CD4-positive, alpha-beta T cell treated with Interleukin-17A for 4 hours (primary cell): Measurements from ENCODE around the gene MCM3AP.

Source experiments
- DNase-seq: peaks from one replicate; pipeline ENCODE4 v3.0.0-alpha.2; 2020; ENCODE audit warnings: mixed read lengths

The MCM3AP gene

DNA sequence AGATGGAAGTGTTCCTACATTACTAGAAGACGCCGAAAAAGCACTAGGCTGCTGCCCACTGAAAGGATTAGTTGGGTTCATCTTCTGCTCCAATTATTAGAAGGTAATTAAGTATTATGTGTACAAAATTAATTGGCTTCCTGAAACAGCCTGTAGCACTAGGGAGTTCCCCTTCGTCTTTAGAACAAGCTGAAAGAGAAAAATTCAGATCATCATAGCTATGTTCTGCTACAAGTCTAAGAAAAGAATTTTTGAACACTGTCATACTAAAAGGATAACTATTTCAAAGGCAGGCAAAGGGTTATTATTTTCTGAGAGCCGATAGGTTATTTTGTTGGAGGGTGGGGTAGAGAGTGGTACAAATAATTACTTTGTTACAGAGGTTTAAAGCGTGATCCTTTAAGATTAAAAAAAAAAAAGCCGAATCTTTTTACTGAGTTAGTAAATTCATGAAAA lies at the start of gene MCM3AP:
Gene MCM3AP, minus strand, starts transcription at position 406 of the 456 bp plus-strand sequence. Its CDS starts 325 bp downstream, at position 81.
- DNase-seq: no peak

GRCh38 chr21:46334351-46335140 lies 49.1 kb upstream of the MCM3AP start:
- DNase-seq: no peak

DNA sequence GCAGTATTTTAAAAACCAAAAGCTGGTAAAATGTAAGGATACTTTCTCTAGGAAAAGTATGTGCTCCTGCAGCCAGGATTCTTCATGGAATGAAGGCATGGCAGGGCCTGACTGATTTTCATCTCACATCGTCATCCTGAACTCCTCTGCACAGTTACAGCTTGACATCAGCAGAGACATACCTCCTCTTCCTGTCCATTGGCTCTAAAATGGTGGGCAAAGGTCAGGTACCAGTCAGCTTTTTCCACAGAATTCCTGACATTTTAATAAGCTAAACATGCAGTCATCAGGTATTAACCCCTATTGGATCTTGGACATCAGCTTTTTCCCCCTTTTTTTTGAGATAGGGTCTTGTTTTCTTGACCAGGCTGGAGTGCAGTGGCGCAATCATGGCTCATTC lies 44.4 kb upstream of the MCM3AP start:
- no peak for DNase-seq

- DNase-seq: no peak
Measured at GRCh38 chr21:46328151-46328550, 42.7 kb upstream of the MCM3AP start.

DNA sequence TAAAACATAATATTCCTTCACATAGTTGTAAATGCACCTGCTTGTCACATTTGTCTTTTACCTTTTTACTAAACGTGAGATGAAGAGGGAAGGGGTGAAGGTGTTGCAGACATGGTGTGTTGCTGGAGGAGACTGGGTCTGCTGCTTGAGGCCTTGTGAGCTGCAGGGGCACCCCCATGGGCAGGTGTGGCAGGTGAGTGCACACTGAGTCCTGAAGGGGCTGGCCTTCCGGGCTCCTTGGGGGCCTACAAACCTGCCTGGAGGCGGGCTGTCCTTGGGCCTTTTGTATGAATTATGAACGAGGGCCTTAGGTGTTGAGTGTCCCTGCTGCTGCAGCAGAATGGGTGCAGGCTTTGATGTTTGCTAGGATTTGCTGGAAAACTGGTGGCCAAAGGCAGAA lies 42.3 kb upstream of the MCM3AP start:
- DNase-seq: no peak

- no peak for DNase-seq
Measured at GRCh38 chr21:46326110-46326703, 40.8 kb upstream of the MCM3AP start.

GRCh38 chr21:46325073-46325912 lies 39.9 kb upstream of the MCM3AP start:
- DNase-seq: peak; percentile 51

GRCh38 chr21:46324390-46325072 lies 39.1 kb upstream of the MCM3AP start:
- DNase-seq: peak; percentile 93

GRCh38 chr21:46323710-46324389 lies 38.4 kb upstream of the MCM3AP start, which contains the start of the genes C21orf58 and PCNT:
C21orf58 (minus strand) TSS chr21:46323870; CDS start chr21:46322738, 1,132 bp downstream.
PCNT (plus strand) TSS chr21:46324156; CDS start chr21:46324229, 73 bp downstream.
- peak; percentile 99 for DNase-seq

DNA sequence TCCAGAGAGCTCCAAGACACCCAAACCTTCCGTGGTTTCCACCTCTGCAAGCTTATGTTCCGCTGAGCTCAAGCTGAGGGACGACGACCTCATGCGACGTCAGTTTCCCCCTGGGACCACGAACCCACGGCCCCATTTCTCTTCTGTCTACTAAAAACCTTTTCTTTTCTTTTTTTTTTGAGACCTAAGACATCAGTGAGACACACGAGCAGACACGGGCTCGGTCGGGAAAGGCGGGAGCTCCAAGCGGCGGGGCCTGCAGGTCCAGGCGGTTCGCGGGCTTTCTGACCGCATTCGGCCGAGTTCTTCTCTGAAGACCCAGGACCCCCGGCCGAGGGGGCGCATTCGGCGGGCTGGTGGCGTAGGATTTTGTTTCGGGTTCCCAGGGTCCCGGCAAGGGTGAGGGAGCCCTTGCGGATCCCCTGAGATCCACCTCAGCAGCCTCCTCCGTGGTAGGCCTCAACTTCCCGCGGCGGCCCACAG lies 37.9 kb upstream of the MCM3AP start:
- no peak for DNase-seq

GRCh38 chr21:46322351-46323226 lies 37.2 kb upstream of the MCM3AP start:
- peak; percentile 12 for DNase-seq

- DNase-seq: no peak
Measured at GRCh38 chr21:46320331-46320801, 35.0 kb upstream of the MCM3AP start.

DNA sequence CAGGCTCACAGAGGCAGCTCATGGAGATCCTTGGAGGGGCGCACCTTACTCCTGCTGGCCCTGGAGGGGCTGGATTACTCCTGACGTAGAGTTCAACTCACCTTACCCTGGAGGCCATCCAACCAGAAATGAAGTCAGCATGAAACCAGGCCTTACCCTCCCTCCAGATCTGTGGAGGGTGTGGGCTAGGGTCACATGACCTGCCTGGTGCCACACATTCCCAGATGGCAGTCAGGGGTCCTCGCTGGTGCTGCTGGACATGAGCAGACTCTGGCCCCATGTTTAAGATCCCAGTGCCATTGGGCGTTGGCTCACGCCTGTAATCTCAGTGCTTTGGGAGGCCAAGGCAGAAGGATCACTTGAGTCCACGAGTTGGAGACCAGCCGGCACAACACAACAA lies 33.8 kb upstream of the MCM3AP start:
- no peak for DNase-seq

GRCh38 chr21:46318464-46318845 lies 33.0 kb upstream of the MCM3AP start:
- DNase-seq: no peak

DNA sequence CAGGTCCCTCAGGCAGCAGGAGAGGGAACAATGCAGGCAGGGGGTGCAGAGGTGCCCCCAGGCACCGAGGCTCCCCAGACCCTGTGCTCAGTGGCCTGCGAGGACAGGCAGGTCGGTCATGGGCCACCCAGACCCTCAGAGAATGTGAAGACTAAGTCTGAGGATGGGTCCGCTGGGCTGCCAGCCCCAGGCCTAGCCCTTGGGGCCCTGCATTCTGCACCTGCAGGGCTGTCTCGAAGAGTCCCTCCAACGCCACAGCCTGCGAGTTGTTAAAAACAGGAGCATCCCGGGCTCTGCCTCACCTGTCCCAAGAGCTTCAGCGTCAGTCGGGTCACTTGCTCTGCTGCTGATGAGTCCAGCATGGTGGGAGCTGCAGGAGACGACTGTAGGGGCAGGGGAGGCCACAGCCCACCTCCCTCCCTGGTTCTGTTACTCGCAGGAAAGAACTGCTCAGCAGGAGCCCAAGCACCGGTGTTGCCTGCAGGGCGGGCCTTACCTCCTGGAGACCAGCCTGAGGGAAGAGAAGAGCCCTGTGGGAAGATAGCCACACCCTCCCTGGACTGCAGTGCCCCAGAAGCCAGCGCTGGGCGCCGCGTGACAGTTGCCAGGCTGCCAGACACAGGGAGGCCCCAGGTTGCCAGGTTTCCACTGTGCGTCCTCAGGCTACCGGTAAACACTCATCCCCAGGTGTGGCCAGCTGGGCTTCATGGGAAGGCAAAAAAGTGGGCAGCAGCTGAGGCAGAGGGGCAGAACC lies 32.5 kb upstream of the MCM3AP start:
- no peak for DNase-seq

DNA sequence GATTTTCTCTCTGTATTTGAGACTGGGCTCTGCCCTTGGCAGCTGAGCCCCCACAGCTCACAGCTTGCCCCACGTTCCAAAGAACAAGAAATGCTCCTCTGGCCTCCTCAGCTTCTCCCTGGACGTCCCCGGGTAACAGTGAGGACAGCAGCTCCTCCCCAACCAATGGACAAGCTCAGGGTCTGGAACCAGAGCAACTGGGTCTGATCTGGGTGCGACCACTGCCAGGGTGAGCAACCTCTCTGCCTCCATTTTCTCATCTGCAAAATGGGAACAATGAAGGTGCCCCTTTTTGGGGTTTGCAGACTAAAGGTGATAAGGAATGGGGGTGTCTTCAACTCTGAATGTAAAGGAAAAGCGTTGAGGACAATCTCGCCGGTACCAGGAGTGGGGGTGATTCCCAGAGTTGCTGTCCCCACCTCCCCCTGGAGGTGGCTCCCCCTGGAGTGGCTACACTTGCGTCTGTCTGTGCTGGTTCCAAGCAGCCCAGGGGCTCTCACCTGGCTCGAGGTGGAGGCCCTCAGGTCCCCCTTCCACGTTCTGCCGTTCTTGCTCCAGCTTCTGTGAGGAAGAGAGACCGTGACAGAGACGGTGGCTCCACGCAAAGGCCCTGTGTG lies 31.4 kb upstream of the MCM3AP start:
- DNase-seq: no peak

GRCh38 chr21:46314441-46315020 lies 29.1 kb upstream of the MCM3AP start:
- no peak for DNase-seq

DNA sequence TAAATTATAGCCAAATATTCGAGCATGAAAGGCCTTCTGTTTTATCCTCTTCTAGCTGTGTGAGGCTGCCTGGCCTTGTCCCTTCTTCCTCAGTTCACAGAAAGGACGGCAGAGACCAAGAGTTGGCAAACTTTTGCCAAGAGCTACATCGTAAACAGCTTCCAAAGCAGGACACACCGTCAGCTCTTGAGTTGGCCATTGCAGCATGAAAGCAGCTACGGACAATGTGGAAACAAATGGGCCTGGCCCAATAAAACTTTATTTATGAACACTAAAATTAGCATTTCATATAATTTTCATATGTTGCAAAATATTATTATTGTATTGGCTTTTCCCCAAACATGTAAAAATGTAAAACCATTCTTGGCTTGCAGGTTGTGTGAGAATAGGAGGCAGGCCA lies 27.5 kb upstream of the MCM3AP start:
- no peak for DNase-seq

- DNase-seq: no peak
Measured at GRCh38 chr21:46311568-46311967, 26.2 kb upstream of the MCM3AP start.
